K562 (cell line): ENCODE results near the gene PIGQ. TPM values are rescaled to one million over a fixed set of nuclear protein-coding genes. Genes with fewer than 3 reads are reported as not detected.

ENCODE experiments used
- BHLHE40 ChIP-seq: IDR thresholded peaks from 2 replicates; pipeline ENCODE4 v1.6.1; 2011; ENCODE audit warnings: low read length, improper control_type of control experiment
- CBX1 ChIP-seq: sonication (generic); IDR thresholded peaks from 2 replicates; pipeline ENCODE4 v1.6.1; 2016; ENCODE audit warnings: antibody characterized with exemption, low read depth, mild to moderate bottlenecking
- JUN ChIP-seq, 2 experiments: sonication (generic) in 1 of 2; formaldehyde crosslinking in 1 of 2; IDR thresholded peaks; 2 replicates each; pipeline versions ENCODE4 v1.6.1 to v1.8.0; 2012 to 2022; ENCODE audit warnings: borderline replicate concordance in 2 of 2, mild to moderate bottlenecking in 2 of 2, improper control_type of control experiment in 1 of 2, low read depth in 1 of 2, low read length in 1 of 2, missing genetic modification reagents in 1 of 2
- JUND ChIP-seq, 2 experiments: IDR thresholded peaks; 2 replicates in 1 of 2; 3 replicates in 1 of 2; pipeline ENCODE4 v1.6.1; 2011; ENCODE audit warnings: borderline replicate concordance in 2 of 2, low read depth in 2 of 2, low read length in 2 of 2, improper control_type of control experiment in 1 of 2, missing biosample characterization in 1 of 2, missing genetic modification characterization in 1 of 2, missing genetic modification reagents in 1 of 2
- KAT7 ChIP-seq: sonication (generic); formaldehyde crosslinking; IDR thresholded peaks from 2 replicates; pipeline ENCODE4 v1.8.0; 2022; ENCODE audit warnings: missing genetic modification reagents, mild to moderate bottlenecking, borderline replicate concordance
- MAFG ChIP-seq: fragments of 450-650 bp; conservative IDR thresholded peaks from 2 replicates; pipeline ENCODE4 v1.6.1; 2016; ENCODE audit warnings: missing genetic modification characterization, missing compliant biosample characterization
- MYNN ChIP-seq, 2 experiments: sonication (generic); formaldehyde crosslinking in 1 of 2; IDR thresholded peaks; 2 replicates each; pipeline versions ENCODE4 v1.5.0 to v1.6.1; 2016 to 2020; ENCODE audit warnings: antibody characterized with exemption in 1 of 2, missing genetic modification reagents in 1 of 2
- NFIC ChIP-seq: fragments of 450-650 bp; IDR thresholded peaks from 2 replicates; pipeline ENCODE4 v1.6.1; 2017; ENCODE audit warnings: mild to moderate bottlenecking, inconsistent platforms
- SOX6 ChIP-seq: fragments of 450-650 bp; IDR thresholded peaks from 2 replicates; pipeline ENCODE4 v1.6.1; 2014; ENCODE audit warnings: mild to moderate bottlenecking
- THRAP3 ChIP-seq: fragments of 450-650 bp; IDR thresholded peaks from 2 replicates; pipeline ENCODE4 v1.6.1; 2016; ENCODE audit warnings: mild to moderate bottlenecking, inconsistent platforms, borderline replicate concordance
- ZNF277 ChIP-seq: fragments of 250-450 bp; sonication (Bioruptor Pico); IDR thresholded peaks from 2 replicates; pipeline ENCODE4 v1.8.0; 2022; ENCODE audit warnings: inconsistent platforms, mild to moderate bottlenecking, moderate library complexity, borderline replicate concordance
- ZNF561 ChIP-seq: fragments of 450-650 bp; formaldehyde crosslinking; conservative IDR thresholded peaks from 2 replicates; pipeline ENCODE4 v1.4.0; 2020; ENCODE audit warnings: mild to moderate bottlenecking, moderate library complexity
- ZNF583 ChIP-seq: fragments of 250-450 bp; sonication (Bioruptor Pico); IDR thresholded peaks from 2 replicates; pipeline ENCODE4 v1.4.0; 2020
- ZNF740 ChIP-seq, 3 experiments: fragments of 200-800 bp in 1 of 3; sonication (Bioruptor generic) in 1 of 3; sonication (generic) in 1 of 3; formaldehyde crosslinking in 1 of 3; IDR thresholded peaks; 2 replicates each; pipeline versions ENCODE4 v1.6.1 to v1.8.0; 2016 to 2022; ENCODE audit warnings: mild to moderate bottlenecking in 2 of 3, missing compliant biosample characterization in 2 of 3, missing genetic modification characterization in 2 of 3, missing genetic modification reagents in 1 of 3
- polyA plus RNA-seq, 8 experiments: library from polyadenylated mRNA; depleted of rRNA in 4 of 8; stranded (reverse) in 5 of 8; unstranded in 3 of 8; fragments of >200 nt; fragmentation: Nextera tagmentation in 2 of 8; fragmentation: Illumina TruSeq in 1 of 8; extraction: Ambion mirVana in 2 of 8; extraction: Trizol in 1 of 8; gene quantifications; 2 replicates each; pipeline versions ENCODE4 v1.2.1 to v1.2.3, GENCODE V29; 2011 to 2014; ENCODE audit warnings: inconsistent platforms in 1 of 8, missing spikeins in 1 of 8
- total RNA-seq, 7 experiments: library from RNA; depleted of rRNA in 6 of 7; stranded (reverse); fragments of >200 nt in 6 of 7; fragmentation: Illumina TruSeq in 2 of 7; extraction: Trizol in 2 of 7; gene quantifications; 2 replicates each; pipeline versions ENCODE4 v1.2.1 to v1.2.3, GENCODE V29; 2011 to 2021; ENCODE audit warnings: low replicate concordance in 1 of 7

PIGQ gene
- total and polyA plus RNA-seq, 9 of the 15 experiments (the other 6 are each of a cell fraction or from before 2014, with no cell fraction given): 0.20 to 49.6 (median 11.7) TPM

- TF ChIP-seq MAFG (peak; percentile 51; the same call in 1 of the 2 replicates), NFIC (peak; percentile 26), BHLHE40 (peak; percentile 57), ZNF583 (no peak), ZNF277 (CRISPR knock-in tag) (no peak), CBX1 (no peak), ZNF561 (CRISPR knock-in tag) (no peak), ZNF740 (CRISPR knock-in tag; IDR thresholded peaks at IDR 0.05) (no peak; the same call in 1 of the 2 replicates), ZNF740 (tag; IDR thresholded peaks at IDR 0.05) (0 out of 4 replicates have a peak, but pooled peaks of 1 of the 2 experiments have one; percentile 22), JUN (IDR thresholded peaks at IDR 0.05; ENCODE audit: borderline replicate concordance, low read depth, low read length) (peak; percentile 83), JUN (CRISPR knock-in tag; IDR thresholded peaks at IDR 0.05; ENCODE audit: borderline replicate concordance) (no peak), SOX6 (peak; percentile 42; the same call in 1 of the 2 replicates), THRAP3 (peak; percentile 74; the same call in 1 of the 2 replicates), KAT7 (no peak), MYNN (IDR thresholded peaks at IDR 0.05) (peak; percentile 47; the same call in 1 of the 2 replicates), MYNN (CRISPR knock-in tag; IDR thresholded peaks at IDR 0.05) (no peak), JUND (IDR thresholded peaks at IDR 0.05; ENCODE audit: borderline replicate concordance, low read depth, low read length) (peak; percentile 88), JUND (tag; IDR thresholded peaks at IDR 0.05; ENCODE audit: borderline replicate concordance, low read depth, low read length) (peak; percentile 50; the same call in 1 of the 3 replicates)
These were observed 57.2 kb downstream of the PIGQ start (continued) for GRCh38 chr16:626787-627453.
